GM12891 (cell line): ENCODE results near the gene DACH1.

ENCODE experiments used
- POLR2A ChIP-seq: IDR thresholded peaks from 2 replicates; pipeline ENCODE4 v1.6.1; 2011; ENCODE audit warnings: low read depth, low read length, control low read depth
- POLR2AphosphoS5 ChIP-seq: IDR thresholded peaks from 2 replicates; pipeline ENCODE4 v1.6.1; 2011; ENCODE audit warnings: low read depth, low read length, control low read depth
- POU2F2 ChIP-seq: IDR thresholded peaks from 2 replicates; pipeline ENCODE4 v1.6.1; 2011; ENCODE audit warnings: low read depth, mild to moderate bottlenecking, control low read depth, low read length, moderate library complexity
- SPI1 ChIP-seq: IDR thresholded peaks from 2 replicates; pipeline ENCODE4 v1.6.1; 2011; ENCODE audit warnings: low read depth, low read length, control low read depth
- TAF1 ChIP-seq: IDR thresholded peaks from 2 replicates; pipeline ENCODE4 v1.6.1; 2011; ENCODE audit warnings: low read depth, low read length, control low read depth

- no peak for TF ChIP-seq TAF1
- no peak for TF ChIP-seq POLR2A
- no peak for TF ChIP-seq POLR2AphosphoS5
- TF ChIP-seq SPI1, result no peak
- TF ChIP-seq POU2F2, result no peak
These were observed 45.5 kb upstream of the DACH1 start for GRCh38 chr13:71912524-71912923.
